PC-3 (cell line): ENCODE data around the gene PTDSS2. TPM values are rescaled to one million over a fixed set of nuclear protein-coding genes. Genes with fewer than 3 reads are reported as not detected.

Experiments
- ATAC-seq: fragments of 200-7000 bp; cut with Tn5 transposase; 2 replicates; pipeline ENCODE4 v1.9.1; 2020; ENCODE audit warnings: mild to moderate bottlenecking, moderate library complexity
- BruUV-seq: library from RNA; stranded (reverse); fragments of 400-500 nt; replicated peaks from 2 replicates; lab custom pipeline; 2021; lab: Mats Ljungman, UMichigan
- CTCF ChIA-PET: fragments of 300-600 bp; sonication (Branson Sonifier 250); formaldehyde crosslinking; loops from one replicate; lab custom pipeline; 2022; ENCODE audit warnings: antibody characterized with exemption; lab: Charles Lee
- POLR2A ChIA-PET: fragments of 300-600 bp; sonication (Branson Sonifier 250); formaldehyde crosslinking; loops from one replicate; lab custom pipeline; 2022; ENCODE audit warnings: antibody characterized with exemption; ENCODE audit not compliant: unreplicated experiment; lab: Charles Lee
- DNase-seq: peaks from one replicate; pipeline ENCODE4 v3.0.0-alpha.2; 2015
- H2AFZ ChIP-seq: fragments of 300-600 bp; sonication (generic); 2 replicates; pipeline ENCODE4 v1.6.0; 2016; ENCODE audit warnings: antibody characterized with exemption, low read length
- H3F3A ChIP-seq: fragments of 300-600 bp; sonication (generic); one replicate; pipeline ENCODE4 v1.6.0; 2017; ENCODE audit warnings: antibody characterized with exemption, low read length, control low read depth, mild to moderate bottlenecking; ENCODE audit not compliant: unreplicated experiment
- H3K27ac ChIP-seq: fragments of 300-600 bp; sonication (generic); 2 replicates; pipeline ENCODE4 v1.5.1; 2016; ENCODE audit warnings: mild to moderate bottlenecking, low read length
- H3K27me3 ChIP-seq: fragments of 300-600 bp; sonication (generic); 2 replicates; pipeline ENCODE4 v1.6.1; 2016; ENCODE audit warnings: low read length, mixed read lengths
- H3K36me3 ChIP-seq: fragments of 300-600 bp; sonication (generic); 2 replicates; pipeline ENCODE4 v1.6.1; 2016; ENCODE audit warnings: low read depth, mixed run types, low read length, mixed read lengths
- H3K4me1 ChIP-seq: fragments of 300-600 bp; sonication (generic); 2 replicates; pipeline ENCODE4 v1.5.1; 2016; ENCODE audit warnings: low read length; ENCODE audit not compliant: insufficient read depth
- H3K4me2 ChIP-seq: fragments of 300-600 bp; sonication (generic); 2 replicates; pipeline ENCODE4 v1.6.0; 2016; ENCODE audit warnings: low read length
- H3K4me3 ChIP-seq: fragments of 300-600 bp; sonication (generic); 2 replicates; pipeline ENCODE4 v1.5.1; 2016; ENCODE audit warnings: mild to moderate bottlenecking, low read length, mixed read lengths
- H3K79me2 ChIP-seq: fragments of 300-600 bp; sonication (generic); 2 replicates; pipeline ENCODE4 v1.6.1; 2017; ENCODE audit warnings: low read length, mixed read lengths
- H3K9ac ChIP-seq: fragments of 300-600 bp; sonication (generic); 2 replicates; pipeline ENCODE4 v1.6.0; 2016; ENCODE audit warnings: mild to moderate bottlenecking, low read length
- H3K9me2 ChIP-seq: fragments of 300-600 bp; sonication (generic); replicated peaks from 2 replicates; pipeline ENCODE4 v1.6.1; 2016; ENCODE audit warnings: mixed run types, low read length, mixed read lengths
- H3K9me3 ChIP-seq: fragments of 300-600 bp; sonication (generic); 2 replicates; pipeline ENCODE4 v1.6.1; 2016; ENCODE audit warnings: low read length, mixed read lengths
- H4K20me1 ChIP-seq: fragments of 300-600 bp; sonication (generic); 2 replicates; pipeline ENCODE4 v1.6.1; 2016; ENCODE audit warnings: low read length, mixed read lengths
- EZH2 ChIP-seq: fragments of 300-600 bp; sonication (generic); IDR thresholded peaks from one replicate; pipeline ENCODE4 v1.6.1; 2017; ENCODE audit warnings: antibody characterized with exemption, mild to moderate bottlenecking, low read length; ENCODE audit not compliant: unreplicated experiment
- EZH2phosphoT487 ChIP-seq: fragments of 300-600 bp; sonication (generic); IDR thresholded peaks from 2 replicates; pipeline ENCODE4 v1.6.1; 2018; ENCODE audit warnings: mild to moderate bottlenecking, antibody characterized with exemption, low read length, borderline replicate concordance
- intact Hi-C: fragments of 100-400 bp; cut with micrococcal nuclease; formaldehyde crosslinking; loops from 2 replicates; pipeline ENCODE4 v1.9.0; 2023
- total RNA-seq: library from RNA; depleted of rRNA; stranded (reverse); fragments of >200 nt; gene quantifications from 2 replicates; pipeline ENCODE4 v1.2.3, GENCODE V29; 2014
- TF ChIP-seq, protein P1 (sequence below): fragments of 300-600 bp; sonication (generic); conservative IDR thresholded peaks from 2 replicates; pipeline ENCODE4 v1.5.1; 2017; ENCODE audit warnings: antibody characterized with exemption, low read depth, mild to moderate bottlenecking, low read length

The PTDSS2 gene
- total RNA-seq, 1 experiment from 2014 or later, result 53.0 TPM

DNA sequence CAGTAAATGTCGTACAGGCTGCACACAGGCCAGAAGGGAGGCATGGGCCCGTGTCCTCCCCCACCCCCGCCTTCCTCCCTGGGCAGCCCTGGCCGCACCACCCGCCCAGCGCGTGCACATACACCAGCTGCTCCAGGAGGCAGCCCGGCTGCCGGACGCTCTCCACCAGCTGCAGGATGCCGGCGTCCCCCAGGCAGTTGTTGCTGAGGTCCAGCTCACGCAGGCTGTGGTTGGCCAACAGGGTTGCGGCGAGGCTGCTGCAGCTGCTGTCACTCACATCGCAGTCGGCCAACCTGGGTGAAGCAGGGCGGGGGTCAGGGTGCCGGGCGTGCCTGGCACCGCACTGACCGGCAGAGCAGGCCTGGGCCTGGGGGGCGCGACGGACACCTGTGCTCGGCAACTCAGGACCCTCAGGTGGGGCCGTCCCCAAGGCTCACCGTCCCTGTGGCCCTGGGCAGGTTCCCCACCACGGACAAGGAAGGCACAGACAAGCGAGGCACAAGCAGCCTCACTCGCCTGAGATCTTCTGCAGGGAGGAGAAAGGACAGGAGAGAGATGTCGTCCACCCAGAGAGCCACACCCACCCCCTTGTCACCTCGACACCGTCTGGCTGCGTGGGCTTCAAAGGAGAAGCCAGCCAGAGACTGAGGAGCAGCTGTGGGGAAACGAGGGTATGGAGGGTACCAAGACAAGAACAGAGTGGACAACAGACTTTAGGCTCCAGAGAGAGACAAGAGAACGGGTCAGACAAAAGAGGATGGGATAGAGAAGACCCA, 44.9 kb downstream of the PTDSS2 start:
- no peak for DNase-seq
- Histone ChIP-seq H3K9me3 (no peaks in the 10 kb centered on the region), H3K9me2 (no peaks in the 10 kb centered on the region), H3K4me3 (no peak overlapping the region), H3K79me2 (no peaks in the 10 kb centered on the region), H4K20me1 (no peaks in the 10 kb centered on the region), H3K27ac (no peak overlapping the region), H3K27me3 (no peaks in the 10 kb centered on the region), H3K9ac (no peak overlapping the region), H3F3A (no peaks in the 10 kb centered on the region), H2AFZ (no peak overlapping the region), H3K4me1 (no peaks in the 10 kb centered on the region), H3K36me3 (peaks cover 21% of the 10 kb centered on the region), H3K4me2 (no peak overlapping the region)
- POLR2A ChIA-PET, result no interaction called here
- intact Hi-C loops, result no loop called here
- CTCF ChIA-PET, result no interaction called here
- TF ChIP-seq EZH2 (no peak), EZH2phosphoT487 (no peak)
- TF ChIP-seq, protein P1, sequence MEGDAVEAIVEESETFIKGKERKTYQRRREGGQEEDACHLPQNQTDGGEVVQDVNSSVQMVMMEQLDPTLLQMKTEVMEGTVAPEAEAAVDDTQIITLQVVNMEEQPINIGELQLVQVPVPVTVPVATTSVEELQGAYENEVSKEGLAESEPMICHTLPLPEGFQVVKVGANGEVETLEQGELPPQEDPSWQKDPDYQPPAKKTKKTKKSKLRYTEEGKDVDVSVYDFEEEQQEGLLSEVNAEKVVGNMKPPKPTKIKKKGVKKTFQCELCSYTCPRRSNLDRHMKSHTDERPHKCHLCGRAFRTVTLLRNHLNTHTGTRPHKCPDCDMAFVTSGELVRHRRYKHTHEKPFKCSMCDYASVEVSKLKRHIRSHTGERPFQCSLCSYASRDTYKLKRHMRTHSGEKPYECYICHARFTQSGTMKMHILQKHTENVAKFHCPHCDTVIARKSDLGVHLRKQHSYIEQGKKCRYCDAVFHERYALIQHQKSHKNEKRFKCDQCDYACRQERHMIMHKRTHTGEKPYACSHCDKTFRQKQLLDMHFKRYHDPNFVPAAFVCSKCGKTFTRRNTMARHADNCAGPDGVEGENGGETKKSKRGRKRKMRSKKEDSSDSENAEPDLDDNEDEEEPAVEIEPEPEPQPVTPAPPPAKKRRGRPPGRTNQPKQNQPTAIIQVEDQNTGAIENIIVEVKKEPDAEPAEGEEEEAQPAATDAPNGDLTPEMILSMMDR, result no peak
- TSS peak; percentile 13 for BruUV-seq
- no peak for ATAC-seq

DNA sequence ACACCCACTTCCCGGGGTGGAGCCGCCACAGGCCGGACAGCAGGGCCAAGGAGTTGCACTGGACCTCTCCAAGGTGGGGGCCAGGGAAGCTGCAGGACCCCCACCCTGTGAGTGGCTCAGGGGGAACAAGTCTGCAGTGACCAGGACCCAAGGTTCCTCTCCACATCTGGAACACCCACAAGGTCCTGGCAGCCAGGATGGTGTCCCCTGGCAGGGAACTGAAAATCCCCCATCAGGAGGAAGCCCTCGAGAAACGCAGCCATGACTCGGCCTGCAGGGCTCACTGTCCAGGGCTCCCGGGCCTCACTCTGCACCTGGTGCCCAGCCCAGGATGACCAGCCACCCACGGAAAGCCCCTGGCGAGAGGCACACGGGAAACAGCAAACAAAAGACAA, 45.5 kb downstream of the PTDSS2 start:
- no peaks in the 10 kb centered on the region for H4K20me1 ChIP-seq
- no peak overlapping the region for H3K4me2 ChIP-seq
- ChIA-PET POLR2A (no interaction called here), CTCF (no interaction called here)
- no peaks in the 10 kb centered on the region for H3K27me3 ChIP-seq
- H3F3A ChIP-seq, result no peaks in the 10 kb centered on the region
- no peak for ATAC-seq
- TF ChIP-seq EZH2phosphoT487, result no peak
- TF ChIP-seq EZH2, result no peak
- TF ChIP-seq, protein P1, result no peak
- H3K36me3 ChIP-seq, result peaks cover 21% of the 10 kb centered on the region
- no TSS peak for BruUV-seq
- no peaks in the 10 kb centered on the region for H3K79me2 ChIP-seq
- no peak overlapping the region for H2AFZ ChIP-seq
- H3K4me3 ChIP-seq, result no peak overlapping the region
- no peaks in the 10 kb centered on the region for H3K9me3 ChIP-seq
- intact Hi-C loops, result no loop called here
- no peak overlapping the region for H3K9ac ChIP-seq
- no peak overlapping the region for H3K27ac ChIP-seq
- DNase-seq, result no peak
- H3K4me1 ChIP-seq, result no peaks in the 10 kb centered on the region
- no peaks in the 10 kb centered on the region for H3K9me2 ChIP-seq
